Measurements from ENCODE around the gene TMCC1.

Gene TMCC1

DNA sequence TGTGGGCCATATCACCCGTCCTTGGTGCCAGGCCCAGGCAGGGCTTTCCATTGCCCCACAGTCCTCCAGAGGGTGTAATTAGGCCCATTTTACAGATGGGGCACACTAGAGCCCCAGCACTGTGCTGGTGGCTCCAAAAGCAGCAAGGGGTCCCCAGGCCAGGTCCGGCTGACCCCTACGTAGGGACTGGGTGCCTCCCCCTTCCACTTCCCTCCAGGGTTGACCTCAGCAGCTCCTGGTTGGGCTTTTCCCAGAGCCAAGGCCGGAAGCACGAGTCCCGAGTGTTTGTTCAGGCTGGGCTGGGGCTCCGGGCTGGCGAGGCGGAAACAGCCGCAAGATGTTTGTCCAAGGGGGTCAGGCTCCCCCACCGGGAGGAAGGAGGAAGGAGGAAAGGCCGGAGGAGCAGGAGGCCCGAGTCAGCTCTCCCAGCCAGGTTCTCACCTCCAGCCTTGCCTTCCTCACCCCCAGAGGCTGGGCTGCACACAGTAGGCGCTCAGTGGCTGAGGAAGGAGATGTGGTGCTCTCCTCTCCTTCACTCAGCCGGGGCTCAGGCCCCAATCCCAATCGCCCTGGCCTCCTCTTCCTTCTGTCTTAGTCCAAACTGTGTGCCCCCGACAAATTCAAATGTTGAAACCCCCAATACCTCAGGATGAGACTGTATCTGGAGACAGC lies 269.9 kb downstream of the TMCC1 start:
- Mint-ChIP-seq H3K27ac (no peak overlapping the region), H3K36me3 (ENCODE audit: low read depth) (no peaks in the 10 kb centered on the region), H3K4me1 (ENCODE audit: low read depth) (peaks cover 21% of the 10 kb centered on the region), H3K4me3 (no peak overlapping the region), H3K27me3 (no peaks in the 10 kb centered on the region), H3K9me3 (no peaks in the 10 kb centered on the region)

DNA sequence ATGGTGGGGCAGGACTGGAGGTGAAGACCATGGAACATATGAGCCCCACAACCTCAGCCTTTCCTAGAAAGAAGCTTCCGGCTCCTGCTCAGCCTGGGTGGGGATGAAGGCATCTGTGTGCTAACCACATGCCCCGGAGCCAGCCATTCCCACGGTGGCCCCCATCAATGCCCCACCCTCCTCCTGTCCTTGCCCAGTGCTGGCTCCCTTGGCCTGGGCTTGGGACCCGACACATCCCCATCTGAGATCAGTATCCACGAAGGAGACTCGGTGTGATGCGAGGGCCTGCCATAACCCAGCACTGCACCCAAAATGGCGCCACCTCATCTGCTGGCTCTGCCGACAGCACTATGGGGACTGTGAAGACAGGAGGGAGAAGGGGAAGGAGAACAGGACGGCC lies 270.6 kb downstream of the TMCC1 start:
- H3K27me3 Mint-ChIP-seq = no peaks in the 10 kb centered on the region
- H3K27ac Mint-ChIP-seq = no peak overlapping the region
- H3K36me3 Mint-ChIP-seq (ENCODE audit: low read depth) = no peaks in the 10 kb centered on the region
- no peaks in the 10 kb centered on the region for H3K9me3 Mint-ChIP-seq
- H3K4me3 Mint-ChIP-seq = no peak overlapping the region
- peaks cover 19% of the 10 kb centered on the region for H3K4me1 Mint-ChIP-seq (ENCODE audit: low read depth)

DNA sequence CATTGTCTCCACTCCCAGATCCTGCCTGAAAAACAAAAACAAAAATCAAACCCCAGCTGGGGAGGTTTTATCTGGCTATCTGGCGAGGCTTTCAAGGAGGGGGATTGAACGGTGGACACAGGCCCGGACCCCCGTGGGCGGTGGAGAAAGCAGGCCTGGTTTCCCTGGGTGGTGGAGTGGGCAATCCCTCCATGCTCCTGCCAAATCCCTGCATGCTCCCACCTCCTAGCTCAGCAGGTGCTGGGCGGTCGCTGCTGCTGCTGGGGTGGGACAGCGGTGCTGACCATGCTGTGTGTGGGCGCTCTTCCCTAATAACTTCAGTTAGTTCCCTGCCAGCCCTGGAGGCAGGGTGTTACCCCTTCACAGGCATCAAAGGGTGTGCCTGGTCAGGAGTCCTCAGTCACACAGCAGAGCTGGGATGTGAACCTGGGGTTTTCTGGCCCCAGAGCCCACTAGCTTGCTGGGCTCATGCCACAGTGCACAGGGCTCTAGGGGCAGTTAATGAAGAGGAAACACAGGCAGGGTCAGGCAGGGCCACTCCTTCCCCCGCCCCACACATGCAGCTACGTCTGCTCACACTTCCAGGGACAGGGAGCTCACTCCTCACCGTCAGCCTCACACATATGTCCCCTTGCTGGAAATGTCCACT lies 271.2 kb downstream of the TMCC1 start:
- no peaks in the 10 kb centered on the region for H3K36me3 Mint-ChIP-seq (ENCODE audit: low read depth)
- H3K4me1 Mint-ChIP-seq (ENCODE audit: low read depth) = peaks cover 13% of the 10 kb centered on the region
- H3K4me3 Mint-ChIP-seq = no peak overlapping the region
- no peak overlapping the region for H3K27ac Mint-ChIP-seq
- no peaks in the 10 kb centered on the region for H3K9me3 Mint-ChIP-seq
- no peaks in the 10 kb centered on the region for H3K27me3 Mint-ChIP-seq

DNA sequence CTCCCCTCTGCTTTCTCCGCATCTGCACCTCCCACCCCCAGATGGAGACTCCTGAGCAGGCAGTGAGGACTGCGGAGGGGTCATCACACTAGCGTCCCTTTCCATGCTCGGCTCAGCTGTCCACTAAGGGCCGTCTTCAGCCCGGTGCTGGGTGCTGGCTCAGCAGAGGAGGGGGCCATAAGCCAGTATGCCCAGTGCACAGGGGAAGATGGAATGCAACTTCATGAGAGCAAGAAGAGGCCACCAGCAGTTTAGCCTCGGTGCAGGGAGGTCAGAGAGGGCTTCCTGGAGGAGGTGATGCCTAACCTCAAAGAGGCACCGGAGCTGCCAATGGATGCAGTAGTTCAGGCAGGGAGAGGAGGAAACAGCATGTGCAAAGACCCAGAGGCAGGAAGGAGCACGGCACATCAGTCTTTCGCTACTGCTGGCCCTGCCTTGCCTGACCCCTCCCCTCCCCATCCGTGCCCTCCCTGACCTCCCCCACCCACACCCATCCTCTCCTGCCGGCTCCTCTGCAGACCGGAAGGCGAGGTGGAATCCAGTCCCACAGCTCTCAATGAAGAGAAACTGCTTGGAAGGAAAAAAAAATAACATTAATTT lies 271.8 kb downstream of the TMCC1 start:
- Mint-ChIP-seq H3K4me1 (ENCODE audit: low read depth) (peaks cover 15% of the 10 kb centered on the region), H3K27me3 (no peaks in the 10 kb centered on the region), H3K9me3 (no peaks in the 10 kb centered on the region), H3K4me3 (no peak overlapping the region), H3K27ac (no peak overlapping the region), H3K36me3 (ENCODE audit: low read depth) (no peaks in the 10 kb centered on the region)

DNA sequence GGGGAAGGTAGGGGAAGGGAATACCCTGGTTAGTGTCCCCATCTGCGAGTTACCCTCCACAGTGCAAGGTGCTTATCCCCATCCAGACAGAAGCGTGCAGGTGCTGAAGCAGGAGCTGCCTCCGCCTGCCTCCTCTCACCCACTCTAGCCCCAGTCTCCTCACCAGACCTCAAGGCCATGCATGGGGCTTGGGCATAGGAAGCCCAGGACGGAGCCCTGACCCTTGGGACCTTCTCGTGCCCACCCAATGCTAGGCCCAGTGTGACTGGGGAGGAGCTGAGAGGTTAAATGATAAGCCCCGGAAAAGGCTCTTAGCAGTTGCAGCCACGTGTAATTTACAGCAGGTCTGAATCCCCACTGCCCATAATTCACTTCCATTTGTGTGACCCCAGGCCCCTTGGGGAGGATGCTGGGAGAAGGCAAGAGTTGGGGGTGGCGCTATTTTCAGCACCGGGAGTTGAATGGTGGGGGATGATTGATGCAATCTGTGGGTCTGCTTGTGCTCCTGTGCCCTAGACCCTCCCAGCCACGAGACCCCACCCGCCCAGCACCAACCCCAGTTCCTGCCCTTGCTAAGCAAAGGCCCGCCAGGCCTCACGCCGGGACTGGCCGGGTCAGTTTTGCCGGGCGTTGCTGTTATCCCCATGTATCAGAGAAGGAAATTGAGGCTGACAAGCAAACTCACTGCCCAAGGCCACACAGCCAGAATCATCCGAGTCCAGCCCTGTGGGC lies 272.5 kb downstream of the TMCC1 start:
- H3K27ac Mint-ChIP-seq = no peak overlapping the region
- H3K27me3 Mint-ChIP-seq = no peaks in the 10 kb centered on the region
- peaks cover 9% of the 10 kb centered on the region for H3K4me1 Mint-ChIP-seq (ENCODE audit: low read depth)
- no peaks in the 10 kb centered on the region for H3K9me3 Mint-ChIP-seq
- H3K36me3 Mint-ChIP-seq (ENCODE audit: low read depth) = no peaks in the 10 kb centered on the region
- no peak overlapping the region for H3K4me3 Mint-ChIP-seq

DNA sequence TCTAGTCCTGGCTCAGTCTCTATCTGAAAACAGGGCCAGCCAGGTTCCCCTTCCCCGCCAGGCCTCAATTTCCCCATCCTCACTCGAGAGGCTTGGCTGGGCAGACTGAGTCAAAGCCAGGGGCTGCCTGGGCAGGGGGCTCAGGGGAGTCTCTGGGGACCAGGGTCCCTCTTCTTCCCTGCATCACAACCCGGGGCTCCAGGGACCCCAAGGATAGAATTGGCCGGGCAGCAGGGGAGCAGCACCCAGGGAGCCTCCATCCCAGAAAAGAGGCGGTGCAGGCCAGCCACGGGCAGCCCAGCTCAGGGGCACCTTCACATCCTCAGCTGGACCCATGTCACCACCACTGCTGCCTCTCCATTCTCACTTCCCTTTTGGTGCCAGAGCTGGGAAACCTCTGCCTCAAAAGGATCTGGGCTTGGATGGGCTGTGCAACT lies 273.8 kb downstream of the TMCC1 start:
- Mint-ChIP-seq H3K27me3 (no peaks in the 10 kb centered on the region), H3K36me3 (ENCODE audit: low read depth) (no peaks in the 10 kb centered on the region), H3K4me1 (ENCODE audit: low read depth) (peaks cover 9% of the 10 kb centered on the region), H3K27ac (no peak overlapping the region), H3K4me3 (no peak overlapping the region), H3K9me3 (no peaks in the 10 kb centered on the region)

DNA sequence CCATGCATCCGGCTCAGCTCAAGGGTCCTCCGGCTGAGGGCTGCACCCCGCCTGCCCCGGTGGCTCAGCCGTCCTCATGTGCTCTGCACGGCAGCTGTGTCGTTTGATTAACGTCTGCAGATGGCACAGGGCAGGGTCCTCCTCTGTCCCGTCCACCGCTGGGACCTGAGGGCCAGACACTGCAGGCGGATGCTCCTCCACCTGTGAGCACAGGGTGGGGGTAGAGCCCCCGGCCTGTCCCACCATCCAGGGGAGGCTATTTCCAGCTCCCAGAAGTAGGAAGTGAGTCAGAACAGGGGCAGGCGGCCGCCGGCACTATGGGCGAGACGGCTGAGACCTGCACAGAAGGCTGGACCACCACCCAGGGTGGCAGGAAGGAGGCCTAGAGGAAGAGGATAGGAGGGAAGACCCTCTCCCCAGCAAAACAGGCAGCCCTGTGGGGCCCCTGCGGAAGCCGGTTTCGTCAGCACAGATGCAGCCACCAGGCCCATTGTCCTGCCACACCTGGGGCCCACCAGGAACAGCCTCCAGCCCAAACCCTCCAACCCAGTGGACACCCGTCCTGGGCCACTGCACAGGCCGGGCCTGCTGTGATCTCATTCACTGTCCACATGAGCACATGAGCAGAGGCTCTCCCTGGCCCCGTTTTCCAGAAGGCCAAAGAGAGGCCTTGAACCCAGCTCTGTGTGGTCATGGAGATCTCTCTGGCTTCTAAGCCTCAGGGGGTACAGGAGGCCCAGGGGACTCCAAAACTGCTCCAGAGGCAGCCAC lies 274.4 kb downstream of the TMCC1 start:
- Mint-ChIP-seq H3K27me3 (no peaks in the 10 kb centered on the region), H3K4me3 (no peak overlapping the region), H3K9me3 (no peaks in the 10 kb centered on the region), H3K27ac (no peak overlapping the region), H3K36me3 (ENCODE audit: low read depth) (no peaks in the 10 kb centered on the region), H3K4me1 (ENCODE audit: low read depth) (peaks cover 9% of the 10 kb centered on the region)

DNA sequence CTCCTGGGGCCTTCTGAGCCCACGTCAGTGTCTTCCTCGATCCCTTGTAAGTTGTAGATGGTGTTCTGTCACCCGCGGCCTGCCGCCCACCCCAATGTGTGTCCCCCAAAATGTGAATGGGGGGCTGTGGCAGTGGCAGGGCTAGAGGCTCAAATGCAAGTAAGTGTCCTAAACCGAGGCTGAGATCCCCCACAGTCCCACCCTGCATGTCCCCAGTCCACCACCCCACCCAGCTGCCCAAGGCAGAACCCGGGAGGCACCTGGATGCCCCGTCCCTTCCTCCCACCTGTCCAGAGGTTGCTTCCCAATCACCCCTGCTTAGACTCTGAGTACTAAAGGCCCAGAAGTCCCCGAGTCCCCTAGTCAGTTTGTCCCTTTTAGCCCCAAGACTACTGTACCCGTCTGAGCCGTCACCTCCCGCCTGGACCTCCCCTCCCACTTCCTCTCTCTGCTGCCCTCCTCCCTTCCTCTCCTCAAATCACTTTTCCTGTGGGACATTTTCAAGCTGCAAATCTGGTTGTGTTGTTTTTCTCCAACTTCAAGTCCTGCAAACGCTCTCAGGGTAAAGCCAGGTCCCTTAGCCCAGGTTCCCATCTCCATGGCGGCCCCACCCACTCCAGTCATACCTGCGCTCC lies 275.2 kb downstream of the TMCC1 start:
- Mint-ChIP-seq H3K27me3 (no peaks in the 10 kb centered on the region), H3K27ac (no peak overlapping the region), H3K36me3 (ENCODE audit: low read depth) (no peaks in the 10 kb centered on the region), H3K4me1 (ENCODE audit: low read depth) (peaks cover 9% of the 10 kb centered on the region), H3K4me3 (no peak overlapping the region), H3K9me3 (no peaks in the 10 kb centered on the region)

DNA sequence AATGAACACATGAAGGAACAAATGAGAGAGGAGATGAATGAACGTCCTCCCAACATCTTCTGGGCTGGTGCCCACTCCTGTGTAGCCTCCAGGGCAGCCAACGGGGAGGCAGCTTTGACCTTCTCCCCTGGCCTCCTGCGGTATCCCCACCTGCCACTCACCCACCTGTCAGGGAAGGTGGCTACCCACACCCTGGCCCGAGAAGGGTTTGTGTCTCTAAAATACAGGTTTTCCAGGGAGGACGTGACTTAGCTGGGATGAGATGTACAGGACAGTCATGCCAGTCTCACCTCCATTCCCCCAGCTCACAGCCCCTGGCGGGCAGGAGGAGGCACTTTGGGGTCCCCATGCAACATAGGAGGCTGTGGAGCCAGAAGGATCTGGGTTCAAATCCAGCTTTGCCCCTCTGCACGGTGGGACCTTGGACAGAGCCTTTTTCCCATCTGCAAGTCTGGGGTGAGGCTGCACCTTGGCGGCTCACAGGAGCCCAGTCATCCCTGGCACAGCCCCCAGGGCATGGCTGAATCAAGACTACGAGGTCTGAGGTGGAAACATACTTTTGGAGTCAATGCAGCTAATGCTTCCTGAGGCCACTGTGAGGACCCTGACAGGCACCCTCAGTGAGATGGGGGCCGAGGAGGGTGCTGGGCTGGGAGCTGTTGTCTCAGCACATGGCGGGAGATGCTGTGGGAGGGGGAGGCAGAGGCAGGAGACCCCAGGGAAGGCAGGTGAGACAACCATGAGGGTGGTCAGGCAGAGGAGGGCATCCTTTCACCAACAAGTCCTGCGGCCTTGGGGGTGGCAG lies 275.9 kb downstream of the TMCC1 start:
- Mint-ChIP-seq H3K4me1 (ENCODE audit: low read depth) (peaks cover 9% of the 10 kb centered on the region), H3K27me3 (no peaks in the 10 kb centered on the region), H3K36me3 (ENCODE audit: low read depth) (no peaks in the 10 kb centered on the region), H3K4me3 (no peak overlapping the region), H3K9me3 (no peaks in the 10 kb centered on the region), H3K27ac (peak overlapping the region; percentile 10)

DNA sequence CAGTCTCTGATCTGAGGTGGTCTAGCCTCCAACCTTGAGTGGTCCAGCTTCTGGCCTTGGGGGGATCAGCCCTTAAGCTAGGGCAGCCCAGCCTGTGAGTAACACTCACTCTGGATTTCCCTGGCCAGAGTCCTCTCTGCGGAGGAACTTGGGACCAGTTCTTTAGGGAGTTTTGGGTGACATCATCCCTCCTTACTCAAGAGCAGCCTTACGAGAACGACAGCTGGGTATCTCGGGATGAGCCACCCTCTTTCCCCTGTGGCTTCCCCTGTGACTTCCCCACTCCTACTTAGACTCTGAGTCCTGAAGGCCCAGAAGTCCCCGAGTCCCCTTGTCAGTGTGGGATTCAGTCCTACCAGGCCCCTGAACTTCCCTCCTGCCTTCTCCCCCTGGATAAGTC lies 276.8 kb downstream of the TMCC1 start:
- Mint-ChIP-seq H3K36me3 (ENCODE audit: low read depth) (no peaks in the 10 kb centered on the region), H3K27ac (no peak overlapping the region), H3K4me3 (no peak overlapping the region), H3K27me3 (no peaks in the 10 kb centered on the region), H3K9me3 (no peaks in the 10 kb centered on the region), H3K4me1 (ENCODE audit: low read depth) (peaks cover 9% of the 10 kb centered on the region)

DNA sequence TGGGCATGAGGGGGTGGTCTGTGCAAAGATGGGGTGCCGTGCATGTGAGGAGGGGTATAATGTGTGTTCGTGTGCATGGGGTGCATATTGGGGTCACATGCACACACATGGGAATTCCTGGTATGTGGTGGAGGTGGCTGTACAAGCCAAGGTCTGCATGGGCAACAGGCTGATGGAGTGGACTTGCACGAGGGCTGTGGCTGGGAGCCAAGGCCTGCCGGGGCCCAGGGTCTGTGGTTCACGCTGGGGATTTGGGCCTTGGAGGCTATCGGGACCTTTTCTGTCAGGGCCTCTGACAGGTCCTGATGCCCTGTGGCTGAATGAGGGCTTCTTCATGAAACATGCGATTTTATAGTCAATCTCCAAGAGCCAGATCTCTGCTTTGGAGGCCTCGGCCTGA lies 277.2 kb downstream of the TMCC1 start:
- Mint-ChIP-seq H3K4me3 (no peak overlapping the region), H3K36me3 (ENCODE audit: low read depth) (no peaks in the 10 kb centered on the region)

DNA sequence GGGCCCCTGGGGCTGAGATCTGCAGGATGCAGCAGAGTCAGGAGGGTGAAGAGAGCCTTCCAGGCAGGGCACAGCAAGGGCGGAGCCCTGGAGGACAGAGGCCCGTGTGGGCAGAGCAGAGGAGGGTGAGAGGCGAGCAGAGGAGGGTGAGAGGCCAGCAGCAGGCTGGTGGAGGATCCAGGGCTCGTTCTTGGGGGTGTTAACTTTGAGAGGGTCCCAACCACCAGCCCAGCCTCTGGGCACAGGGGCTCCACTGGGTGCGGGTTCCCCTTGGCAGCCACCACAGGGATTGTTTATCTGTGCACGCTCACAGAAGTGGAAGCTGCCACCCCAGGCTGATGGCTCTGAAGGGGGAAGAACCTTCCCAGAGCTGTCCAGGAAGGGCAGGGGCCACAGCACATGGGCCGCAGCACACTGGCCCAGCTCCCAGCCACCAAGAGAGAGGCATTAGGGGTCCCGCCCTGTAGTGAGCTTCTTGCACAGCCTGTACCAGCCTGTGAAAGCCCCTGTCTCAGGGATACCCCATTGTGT lies 277.7 kb downstream of the TMCC1 start:
- Mint-ChIP-seq H3K4me1 (ENCODE audit: low read depth) (peaks cover 9% of the 10 kb centered on the region), H3K4me3 (no peak overlapping the region), H3K27ac (no peak overlapping the region), H3K36me3 (ENCODE audit: low read depth) (no peaks in the 10 kb centered on the region), H3K27me3 (no peaks in the 10 kb centered on the region), H3K9me3 (no peaks in the 10 kb centered on the region)

More for the DNA sequence above, 277.2 kb downstream of the TMCC1 start:
- peaks cover 9% of the 10 kb centered on the region for H3K4me1 Mint-ChIP-seq (ENCODE audit: low read depth)
- H3K9me3 Mint-ChIP-seq = no peaks in the 10 kb centered on the region
- H3K27ac Mint-ChIP-seq = no peak overlapping the region
- no peaks in the 10 kb centered on the region for H3K27me3 Mint-ChIP-seq

DNA sequence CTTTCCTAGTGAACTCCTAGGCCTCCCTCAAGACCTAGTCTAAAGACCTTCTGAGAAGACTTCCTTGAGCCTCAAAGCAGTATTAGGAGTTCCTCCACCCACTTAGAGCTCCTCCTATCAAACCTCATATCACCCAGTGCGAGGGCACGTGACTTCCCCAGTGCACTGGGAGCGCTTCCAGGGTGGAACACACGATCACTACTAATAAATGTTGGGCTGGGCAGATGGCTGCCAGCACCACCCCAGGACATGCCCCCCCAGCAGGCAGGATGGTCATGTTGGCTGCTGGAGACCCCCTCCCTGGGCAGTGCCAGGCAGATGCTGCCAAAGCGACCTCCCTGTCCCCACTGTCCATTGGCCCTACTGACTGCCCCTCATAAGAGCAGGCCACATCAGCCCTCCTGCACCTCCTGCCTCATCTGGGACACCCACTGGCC lies 278.6 kb downstream of the TMCC1 start:
- no peak overlapping the region for H3K4me3 Mint-ChIP-seq
- no peaks in the 10 kb centered on the region for H3K9me3 Mint-ChIP-seq
- H3K36me3 Mint-ChIP-seq (ENCODE audit: low read depth) = no peaks in the 10 kb centered on the region
- no peaks in the 10 kb centered on the region for H3K27me3 Mint-ChIP-seq
- H3K27ac Mint-ChIP-seq = no peak overlapping the region
- peaks cover 9% of the 10 kb centered on the region for H3K4me1 Mint-ChIP-seq (ENCODE audit: low read depth)

Measured in stimulated activated naive CD8-positive, alpha-beta T cell treated with anti-CD3 and anti-CD28 coated beads, Interleukin-15, Interleukin-2, amounts not matched to agents 100 ng/mL and 50 ng/mL, for 24 hours (primary cell).